ENCODE results near the gene TMSB4X.
"Not testable (repeated sequence)": the region's sequence is repeated elsewhere in the genome, so short reads cannot be mapped to it uniquely, and the experiment has no call there.

TMSB4X gene

GRCh38 chrX:12976819-12977732 lies 2.2 kb downstream of the TMSB4X start:
- not testable (repeated sequence) for DNase-seq

GRCh38 chrX:12977761-12978204 lies 2.9 kb downstream of the TMSB4X start:
- DNase-seq, result no peak

- no peak for DNase-seq
These were observed 3.5 kb downstream of the TMSB4X start for GRCh38 chrX:12978205-12979025.

DNA sequence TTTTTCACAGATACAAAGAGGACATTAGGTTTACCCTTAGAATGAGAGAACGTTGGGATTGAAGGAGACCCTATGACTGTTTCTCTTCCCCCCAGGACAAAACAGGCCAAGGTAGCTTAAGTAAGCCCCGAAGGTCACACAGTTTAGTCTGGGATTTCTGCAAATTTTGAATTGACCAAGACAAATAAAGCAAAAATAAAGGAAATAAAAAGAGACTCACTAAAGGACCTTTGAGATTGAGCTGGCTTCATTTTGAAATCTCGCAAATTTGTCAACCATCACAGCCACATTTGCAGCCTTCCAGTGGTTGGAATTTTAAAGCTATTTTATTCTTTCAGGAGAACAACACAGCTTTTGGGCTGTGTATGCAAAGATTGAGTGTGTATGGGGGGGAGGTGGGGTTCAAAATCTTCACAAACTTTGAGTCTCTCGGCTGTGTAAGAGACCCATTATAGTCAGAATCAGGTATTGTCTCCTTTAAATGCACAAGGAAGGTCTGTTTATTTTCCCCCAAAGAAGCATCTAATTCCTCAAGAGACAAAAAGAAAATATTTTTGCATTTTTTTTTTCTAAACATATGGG lies 4.2 kb downstream of the TMSB4X start:
- DNase-seq, result no peak

- no peak for DNase-seq
These were observed 4.7 kb downstream of the TMSB4X start for GRCh38 chrX:12979616-12980015.

GRCh38 chrX:12980039-12980438 lies 5.1 kb downstream of the TMSB4X start:
- DNase-seq, result not testable (repeated sequence)

GRCh38 chrX:12981880-12982279 lies 7.0 kb downstream of the TMSB4X start:
- DNase-seq, result no peak

GRCh38 chrX:12984603-12985319 lies 9.9 kb downstream of the TMSB4X start:
- no peak for DNase-seq

- DNase-seq, result no peak
These were observed 10.4 kb downstream of the TMSB4X start for GRCh38 chrX:12985331-12985730.

DNA sequence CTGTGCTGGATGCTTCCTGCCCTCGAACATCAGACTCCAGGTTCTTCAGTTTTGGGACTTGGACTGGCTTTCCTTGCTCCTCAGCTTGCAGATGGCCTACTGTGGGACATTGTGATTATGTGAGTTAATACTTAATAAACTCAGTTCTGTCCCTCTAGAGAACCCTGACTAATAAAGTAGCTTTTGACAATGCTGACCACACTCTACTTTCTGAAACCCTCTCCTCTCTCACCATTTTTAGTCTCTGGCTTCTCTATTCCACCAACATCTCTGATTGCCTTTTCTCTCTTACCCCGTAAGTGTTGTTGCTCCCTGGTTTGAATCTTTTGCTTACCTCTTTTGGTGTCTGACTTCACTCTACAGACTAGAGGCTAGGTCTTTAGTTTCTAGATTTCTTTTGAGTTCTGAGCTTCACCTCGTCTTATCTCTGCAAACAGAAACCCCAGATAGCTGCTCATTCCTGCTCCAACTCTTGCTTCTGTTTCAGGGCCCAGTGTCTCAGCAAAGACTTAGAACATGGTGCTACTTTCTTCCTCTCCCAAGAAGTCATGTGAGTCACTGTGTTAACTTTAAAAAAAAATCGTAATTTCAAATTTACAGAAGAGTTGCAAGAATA lies 11.4 kb downstream of the TMSB4X start:
- DNase-seq, result no peak

DNA sequence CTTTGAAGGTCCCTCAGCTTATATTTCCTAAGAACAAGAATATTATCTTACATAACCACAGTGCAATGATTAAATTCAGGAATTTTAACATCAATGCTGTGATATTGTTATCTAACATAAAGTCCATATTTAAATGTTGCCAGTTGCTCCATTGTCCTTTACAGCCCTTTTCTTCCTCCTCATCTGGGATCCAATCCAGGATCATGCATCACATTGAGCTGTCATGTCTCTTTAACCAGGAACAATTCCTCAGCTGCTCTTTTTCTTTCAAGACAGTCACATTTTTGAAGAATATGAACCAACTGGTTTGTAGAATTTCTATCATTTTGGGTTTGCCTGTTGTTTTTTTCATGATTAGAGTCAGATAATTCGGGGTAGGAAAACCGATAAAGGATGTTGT lies 12.0 kb downstream of the TMSB4X start:
- DNase-seq, result no peak

- DNase-seq, result no peak
These were observed 12.4 kb downstream of the TMSB4X start for GRCh38 chrX:12987340-12987739.

DNA sequence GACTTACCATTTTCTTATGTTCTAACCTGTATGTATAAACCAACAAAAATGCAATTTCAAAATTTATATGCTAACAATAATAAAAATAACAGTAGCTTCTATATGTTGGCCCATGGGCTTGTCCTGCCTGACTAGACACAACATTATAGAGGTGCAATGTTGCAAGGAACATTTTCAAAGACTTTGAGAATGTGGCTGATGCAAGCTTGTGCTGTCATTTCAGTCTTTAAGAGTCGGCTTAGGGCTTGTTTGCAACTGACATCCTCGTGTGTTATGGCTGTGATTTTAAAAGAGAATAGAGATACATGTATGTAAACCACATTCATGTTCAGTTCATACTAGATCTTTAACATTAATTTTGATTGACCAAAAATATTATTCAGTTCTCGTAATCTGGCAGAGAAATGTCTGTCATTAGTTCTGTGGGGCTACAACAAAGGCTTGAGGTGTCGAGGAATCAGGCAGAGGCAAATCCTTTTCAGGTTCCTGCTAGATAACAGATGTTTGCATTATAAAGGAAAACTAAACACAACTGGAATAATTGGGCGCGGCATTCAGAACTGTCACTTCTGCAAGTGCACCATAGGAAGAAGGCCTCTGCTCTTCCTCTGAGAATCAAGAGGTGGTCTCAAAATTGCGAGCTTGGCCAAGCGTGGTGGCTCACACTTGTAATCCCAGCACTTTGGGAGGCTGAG lies 13.1 kb downstream of the TMSB4X start:
- no peak for DNase-seq

- peak; percentile 69 for DNase-seq
These were observed 13.9 kb downstream of the TMSB4X start for GRCh38 chrX:12988797-12989196.

- no peak for DNase-seq
These were observed 14.6 kb downstream of the TMSB4X start for GRCh38 chrX:12989461-12989860.

- DNase-seq, result no peak
These were observed 16.7 kb downstream of the TMSB4X start for GRCh38 chrX:12991575-12991974.

GRCh38 chrX:12992544-12993118 lies 17.7 kb downstream of the TMSB4X start:
- no peak for DNase-seq

- DNase-seq, result no peak
These were observed 18.9 kb downstream of the TMSB4X start for GRCh38 chrX:12993826-12994225.

- no peak for DNase-seq
These were observed 19.4 kb downstream of the TMSB4X start for GRCh38 chrX:12994321-12994720.

DNA sequence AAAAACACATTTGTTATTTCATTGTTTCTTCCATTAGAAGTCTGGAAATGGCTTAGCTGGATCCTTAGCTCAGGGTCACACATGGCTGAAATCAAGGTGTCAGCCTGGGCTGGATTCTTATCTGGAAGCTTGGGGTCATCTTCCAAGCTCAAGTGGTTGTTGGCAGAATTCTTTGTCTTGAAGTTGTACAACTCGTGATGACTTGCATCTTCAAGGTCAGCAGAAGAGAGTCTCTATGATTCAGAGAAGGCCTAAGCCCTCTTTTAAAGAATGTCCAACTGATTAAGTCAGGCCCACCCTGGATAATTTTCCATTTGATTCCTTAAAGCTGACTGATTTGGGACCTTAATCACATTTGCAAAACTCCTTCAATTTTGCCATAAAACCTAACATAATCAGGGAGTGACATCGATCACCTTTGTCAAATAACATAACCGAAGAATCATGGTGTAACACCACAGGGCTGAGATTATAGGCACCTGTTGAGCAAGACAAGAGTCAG lies 22.1 kb downstream of the TMSB4X start:
- DNase-seq, result no peak

All from NCI-H2029 treated with DMSO at 0.1 percent for 48 hours (cell line).